GM20000 (cell line): Measurements from ENCODE around the gene XCL2.
A peak's percentile ranks its signal among the peaks of the same experiment; 100 is the strongest.
"Not testable (repeated sequence)": the region's sequence is repeated elsewhere in the genome, so short reads cannot be mapped to it uniquely, and the experiment has no call there.

ENCODE experiments used
- DNase-seq: peaks from one replicate; pipeline ENCODE4 v3.0.0; 2012; ENCODE audit warnings: low spot score
- TF ChIP-seq, protein P1 (sequence below): IDR thresholded peaks from 2 replicates; pipeline ENCODE4 v1.5.1; 2012; ENCODE audit warnings: mild to moderate bottlenecking, control low read depth; ENCODE audit errors: extremely low read depth, missing control alignments

XCL2 gene

DNA sequence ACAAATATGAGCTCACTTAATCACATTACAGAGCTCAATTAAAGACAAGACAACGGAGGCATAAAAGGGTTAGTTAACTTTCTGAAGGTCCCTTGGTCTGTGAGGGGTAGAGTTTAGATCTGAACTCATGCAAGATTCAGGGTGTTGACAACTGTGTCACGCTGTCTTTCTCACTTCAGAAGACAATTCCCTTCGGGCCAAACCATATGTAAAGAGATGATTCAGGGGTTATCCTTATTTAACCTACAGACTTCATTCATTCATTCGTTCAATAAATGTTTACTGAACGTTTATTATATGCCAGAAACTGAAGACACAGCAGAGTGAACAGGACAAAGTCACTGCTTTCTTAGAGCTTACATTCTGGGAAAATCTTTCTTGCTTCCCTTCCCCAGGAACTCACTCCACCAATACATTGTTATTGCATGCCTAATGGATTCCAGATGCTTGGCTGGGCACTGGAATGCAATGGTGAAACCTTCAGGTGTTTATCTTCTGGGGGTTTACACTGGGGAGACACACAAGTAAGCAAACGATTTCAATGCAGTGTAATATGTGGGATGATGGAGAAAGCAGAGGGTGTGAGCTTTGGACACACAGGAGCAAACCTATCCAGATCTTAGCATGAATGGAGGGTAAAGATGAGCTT is 39.0 kb upstream of the XCL2 start:
- TF ChIP-seq, protein P1, sequence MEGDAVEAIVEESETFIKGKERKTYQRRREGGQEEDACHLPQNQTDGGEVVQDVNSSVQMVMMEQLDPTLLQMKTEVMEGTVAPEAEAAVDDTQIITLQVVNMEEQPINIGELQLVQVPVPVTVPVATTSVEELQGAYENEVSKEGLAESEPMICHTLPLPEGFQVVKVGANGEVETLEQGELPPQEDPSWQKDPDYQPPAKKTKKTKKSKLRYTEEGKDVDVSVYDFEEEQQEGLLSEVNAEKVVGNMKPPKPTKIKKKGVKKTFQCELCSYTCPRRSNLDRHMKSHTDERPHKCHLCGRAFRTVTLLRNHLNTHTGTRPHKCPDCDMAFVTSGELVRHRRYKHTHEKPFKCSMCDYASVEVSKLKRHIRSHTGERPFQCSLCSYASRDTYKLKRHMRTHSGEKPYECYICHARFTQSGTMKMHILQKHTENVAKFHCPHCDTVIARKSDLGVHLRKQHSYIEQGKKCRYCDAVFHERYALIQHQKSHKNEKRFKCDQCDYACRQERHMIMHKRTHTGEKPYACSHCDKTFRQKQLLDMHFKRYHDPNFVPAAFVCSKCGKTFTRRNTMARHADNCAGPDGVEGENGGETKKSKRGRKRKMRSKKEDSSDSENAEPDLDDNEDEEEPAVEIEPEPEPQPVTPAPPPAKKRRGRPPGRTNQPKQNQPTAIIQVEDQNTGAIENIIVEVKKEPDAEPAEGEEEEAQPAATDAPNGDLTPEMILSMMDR: no peak
- DNase-seq: no peak

DNA sequence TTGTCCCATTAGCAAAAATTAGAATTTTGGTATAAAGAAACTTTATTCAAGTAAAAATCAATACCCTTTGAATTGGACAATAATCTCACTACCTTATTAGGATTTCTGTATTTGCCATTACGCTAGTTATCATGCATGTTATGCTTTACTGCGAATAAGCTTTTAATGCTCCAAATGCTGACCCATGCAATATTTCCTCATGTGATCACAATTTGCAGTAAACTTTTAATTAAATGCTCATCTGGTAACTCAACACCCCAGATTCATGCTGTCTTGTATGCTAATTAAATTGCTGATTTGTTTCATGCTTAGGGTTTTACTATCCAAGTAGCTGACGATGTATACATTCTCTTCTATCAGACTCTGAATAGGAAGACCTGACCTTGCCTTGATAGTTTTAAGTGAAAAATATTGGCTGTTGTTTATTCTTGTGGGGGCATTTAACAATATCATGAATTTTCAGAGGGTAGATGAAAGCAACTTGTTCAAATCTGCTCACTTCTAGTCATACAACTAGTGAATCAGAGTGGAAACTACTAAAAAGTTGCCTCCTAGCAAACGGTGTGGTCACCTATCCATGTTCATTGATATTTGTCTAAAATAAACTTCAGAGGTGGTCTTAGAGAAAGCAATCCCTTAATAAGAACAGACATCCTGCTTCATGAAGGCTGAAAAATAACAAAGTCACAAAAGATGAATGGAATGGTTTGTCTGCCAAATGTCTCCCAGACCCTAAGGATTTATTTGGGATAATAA is 38.2 kb upstream of the XCL2 start:
- TF ChIP-seq, protein P1: no peak
- no peak for DNase-seq

DNA sequence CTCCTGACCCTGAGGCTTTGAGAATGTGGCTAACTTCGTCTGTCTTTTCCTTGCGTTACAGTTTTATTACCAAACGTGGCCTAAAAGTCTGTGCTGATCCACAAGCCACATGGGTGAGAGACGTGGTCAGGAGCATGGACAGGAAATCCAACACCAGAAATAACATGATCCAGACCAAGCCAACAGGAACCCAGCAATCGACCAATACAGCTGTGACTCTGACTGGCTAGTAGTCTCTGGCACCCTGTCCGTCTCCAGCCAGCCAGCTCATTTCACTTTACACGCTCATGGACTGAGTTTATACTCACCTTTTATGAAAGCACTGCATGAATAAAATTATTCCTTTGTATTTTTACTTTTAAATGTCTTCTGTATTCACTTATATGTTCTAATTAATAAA is 37.2 kb upstream of the XCL2 start:
- not testable (repeated sequence) for DNase-seq

DNA sequence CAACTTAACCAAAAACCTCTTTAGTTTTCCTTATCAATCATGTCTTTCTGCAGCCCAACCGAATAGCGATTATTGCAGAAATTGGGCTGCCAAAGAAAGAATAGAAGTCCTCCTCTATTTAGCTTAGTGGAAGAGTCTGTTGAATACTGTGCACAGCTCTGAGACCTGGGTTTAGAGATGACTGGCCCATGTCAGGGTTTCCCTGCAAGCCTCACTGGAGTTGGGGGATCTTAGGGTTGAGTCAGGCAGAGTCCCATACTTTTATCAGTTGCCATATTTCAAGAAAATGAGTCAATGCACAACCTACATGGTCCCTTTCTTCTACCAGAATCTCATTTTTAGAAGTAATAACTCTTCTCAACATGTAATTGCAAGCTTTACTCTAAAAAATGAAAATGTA is 36.5 kb upstream of the XCL2 start:
- not testable (repeated sequence) for DNase-seq

DNA sequence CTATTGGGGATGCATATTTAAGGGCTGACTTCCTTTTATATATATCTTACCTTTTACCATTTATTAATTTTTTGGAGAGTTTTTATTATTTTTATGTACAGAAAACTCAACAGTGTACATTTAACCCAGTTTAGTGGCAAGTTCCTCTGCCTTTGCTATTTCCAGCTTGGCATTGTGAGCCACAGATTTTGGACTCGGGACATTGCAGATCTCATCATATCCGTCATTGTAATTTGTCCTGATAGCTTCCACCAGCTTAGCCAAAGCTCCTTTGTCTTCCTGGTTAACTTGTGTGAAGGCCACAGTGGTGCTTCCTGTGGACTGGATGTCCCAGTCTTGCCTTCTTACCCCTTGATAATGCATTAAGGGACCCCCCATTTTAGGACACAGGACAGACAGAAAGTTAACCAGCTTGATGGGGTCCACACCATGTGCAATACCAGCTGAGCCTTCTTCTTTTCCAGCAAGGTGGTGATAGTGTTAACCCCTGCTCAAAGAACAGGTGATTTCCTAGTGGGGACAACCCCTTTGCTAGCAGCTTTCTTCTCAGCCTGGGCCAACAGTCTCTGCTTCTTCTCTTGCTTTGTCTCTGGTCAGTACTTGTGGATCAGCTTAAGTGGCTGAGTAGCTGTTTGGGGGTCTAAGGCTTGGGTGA is 34.9 kb upstream of the XCL2 start:
- DNase-seq: not testable (repeated sequence)

DNA sequence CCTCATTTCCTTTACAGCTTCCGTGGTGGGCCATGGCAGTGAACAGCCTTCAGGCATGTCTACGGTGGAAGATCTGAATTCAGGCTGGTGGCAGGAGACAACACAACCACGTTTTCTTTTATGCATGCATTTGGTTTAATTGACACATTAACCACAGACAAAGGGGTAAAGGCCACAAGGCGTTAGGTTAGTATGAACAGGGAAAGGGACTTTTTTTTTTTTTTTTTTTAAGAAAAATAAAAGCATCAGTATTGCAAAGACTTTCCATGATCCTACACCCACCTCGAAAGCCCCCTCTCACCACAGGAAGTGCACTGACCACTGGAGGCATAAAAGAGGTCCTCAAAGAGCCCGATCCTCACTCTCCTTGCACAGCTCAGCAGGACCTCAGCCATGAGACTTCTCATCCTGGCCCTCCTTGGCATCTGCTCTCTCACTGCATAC is 32.5 kb upstream of the XCL2 start, which contains the start of gene XCL1:
Gene XCL1, plus strand, starts transcription at position 361 of the 444 bp plus-strand sequence. Its CDS starts 33 bp downstream, at position 394.
- DNase-seq: not testable (repeated sequence)

DNA sequence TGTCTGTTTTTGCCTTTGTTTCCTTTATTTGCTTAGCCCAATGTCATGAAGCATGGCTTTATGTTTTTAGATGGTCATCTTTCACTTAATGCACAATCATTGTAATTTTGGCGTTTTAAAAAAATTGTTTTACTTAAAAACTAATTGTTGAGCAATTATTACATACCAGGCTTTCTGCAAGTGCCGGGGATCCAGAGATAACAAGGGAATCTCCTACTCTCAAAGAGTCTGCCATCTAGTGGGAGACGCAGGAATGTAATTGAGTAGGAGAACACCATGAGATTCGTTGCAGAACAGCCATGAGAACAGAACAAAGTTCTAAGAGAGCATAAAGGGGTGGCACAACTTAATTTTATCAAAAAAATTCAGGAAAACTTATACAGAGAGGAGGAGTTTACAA is 30.4 kb upstream of the XCL2 start:
- DNase-seq: not testable (repeated sequence)

DNA sequence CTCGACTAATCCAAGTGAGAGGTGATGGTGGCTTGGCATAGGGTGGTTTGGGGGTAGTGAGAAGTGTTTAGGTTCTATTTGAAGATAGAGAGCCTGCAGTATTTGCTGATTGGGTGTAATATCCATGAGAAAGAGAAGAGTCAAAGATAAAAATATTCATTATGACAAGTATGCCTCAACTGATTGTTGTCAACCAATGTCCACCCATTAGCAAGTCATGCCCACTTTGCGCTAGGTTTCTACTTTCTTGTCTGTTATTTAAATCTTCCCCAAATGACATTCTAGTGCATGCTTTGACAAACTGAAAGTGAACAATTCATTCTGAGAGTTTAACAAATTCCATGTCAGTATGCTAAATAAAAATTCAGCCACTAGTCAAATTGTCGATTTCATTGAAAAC is 28.8 kb upstream of the XCL2 start:
- TF ChIP-seq, protein P1: no peak
- no peak for DNase-seq

More for the DNA sequence above, 30.4 kb upstream of the XCL2 start:
- TF ChIP-seq, protein P1: peak; percentile 21

DNA sequence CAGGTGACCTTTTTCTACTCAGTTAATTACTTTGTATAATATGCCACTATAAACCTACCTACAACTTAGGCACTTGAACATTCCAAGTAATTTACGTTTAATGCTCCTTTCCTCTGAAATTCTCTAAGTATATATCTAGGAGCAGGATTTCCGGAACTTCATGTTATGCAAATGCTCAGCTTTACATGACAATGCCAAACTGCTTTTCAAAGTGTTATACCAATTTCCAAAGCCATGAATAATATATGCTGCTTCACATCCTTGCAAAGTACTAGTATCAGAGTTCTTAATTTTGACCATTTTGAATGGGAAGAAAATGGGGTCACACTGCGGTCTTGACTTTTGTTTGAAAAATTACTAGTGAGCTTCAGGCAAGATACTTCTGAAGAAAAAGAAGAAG is 26.9 kb upstream of the XCL2 start:
- TF ChIP-seq, protein P1: no peak
- DNase-seq: no peak
